H54 (cell line): ENCODE data around the gene LRRC37B.
"Not testable (repeated sequence)": the region's sequence is repeated elsewhere in the genome, so short reads cannot be mapped to it uniquely, and the experiment has no call there.

Source experiments
- DNase-seq: peaks from one replicate; pipeline ENCODE4 v3.0.0; 2011; ENCODE audit warnings: low spot score, mixed read lengths; ENCODE audit not compliant: insufficient read length
- FAIRE-seq: peaks from 3 replicates; lab custom pipeline; 2011; peaks lifted over from hg19 to GRCh38; lab: Jason Lieb, UNC
- POLR2A ChIP-seq: IDR thresholded peaks from 2 replicates; pipeline ENCODE4 v1.6.1; 2011; ENCODE audit warnings: low read depth, mild to moderate bottlenecking, low read length

The LRRC37B gene

GRCh38 chr17:32020943-32021614 is 13.9 kb downstream of the LRRC37B start:
- no peak for DNase-seq
- no peak for TF ChIP-seq POLR2A
- no peak for FAIRE-seq

- TF ChIP-seq POLR2A, result no peak
- FAIRE-seq (no peak), DNase-seq (no peak)
These were observed 14.4 kb downstream of the LRRC37B start for GRCh38 chr17:32021615-32021955.

- FAIRE-seq, DNase-seq: not testable (repeated sequence)
These were observed 15.4 kb downstream of the LRRC37B start for GRCh38 chr17:32022554-32022953.

- FAIRE-seq, DNase-seq: not testable (repeated sequence)
These were observed 20.1 kb downstream of the LRRC37B start for GRCh38 chr17:32027271-32027670.

GRCh38 chr17:32033223-32033622 is 26.0 kb downstream of the LRRC37B start:
- no peak for TF ChIP-seq POLR2A
- no peak for DNase-seq
- FAIRE-seq, result no peak

GRCh38 chr17:32033812-32034211 is 26.6 kb downstream of the LRRC37B start:
- DNase-seq, FAIRE-seq: not testable (repeated sequence)

- not testable (repeated sequence) for FAIRE-seq
These were observed 33.1 kb downstream of the LRRC37B start for GRCh38 chr17:32040246-32040645.

GRCh38 chr17:32041306-32041875 is 34.2 kb downstream of the LRRC37B start:
- DNase-seq, FAIRE-seq: not testable (repeated sequence)

More at GRCh38 chr17:32040246-32040645, 33.1 kb downstream of the LRRC37B start:
- DNase-seq, result not testable (repeated sequence)

- not testable (repeated sequence) for FAIRE-seq, DNase-seq
These were observed 35.1 kb downstream of the LRRC37B start for GRCh38 chr17:32042266-32042665.

GRCh38 chr17:32045611-32046010 is 38.4 kb downstream of the LRRC37B start:
- not testable (repeated sequence) for DNase-seq, FAIRE-seq

- FAIRE-seq, DNase-seq: not testable (repeated sequence)
These were observed 40.5 kb downstream of the LRRC37B start for GRCh38 chr17:32047663-32048062.

GRCh38 chr17:32054985-32055384 is 47.8 kb downstream of the LRRC37B start:
- not testable (repeated sequence) for FAIRE-seq, DNase-seq

- DNase-seq, FAIRE-seq: not testable (repeated sequence)
These were observed 48.2 kb downstream of the LRRC37B start for GRCh38 chr17:32055425-32055824.

- not testable (repeated sequence) for FAIRE-seq, DNase-seq
These were observed 49.3 kb downstream of the LRRC37B start for GRCh38 chr17:32056500-32056899.

- not testable (repeated sequence) for DNase-seq, FAIRE-seq
These were observed 50.4 kb downstream of the LRRC37B start for GRCh38 chr17:32057460-32058105.

GRCh38 chr17:32060695-32061094 is 53.5 kb downstream of the LRRC37B start:
- DNase-seq, FAIRE-seq: not testable (repeated sequence)

- not testable (repeated sequence) for DNase-seq, FAIRE-seq
These were observed 54.7 kb downstream of the LRRC37B start for GRCh38 chr17:32061840-32062239.

GRCh38 chr17:32064091-32064490 is 56.9 kb downstream of the LRRC37B start:
- FAIRE-seq, DNase-seq: not testable (repeated sequence)

- FAIRE-seq, DNase-seq: not testable (repeated sequence)
These were observed 59.0 kb downstream of the LRRC37B start for GRCh38 chr17:32066123-32066680.
